Lower leg skin (tissue), 3 donors: ENCODE measurements around the gene UBALD1.

Experiments
- POLR2A ChIP-seq, 2 donors: fragments of 450-650 bp; IDR thresholded peaks; one replicate each; pipeline ENCODE4 v1.6.1; 2016 to 2017; ENCODE audit warnings: antibody characterized with exemption in 2 of 2, mild to moderate bottlenecking in 1 of 2, moderate library complexity in 1 of 2
- TF ChIP-seq, protein P1 (sequence below), 3 donors: fragments of 450-650 bp; IDR thresholded peaks; one replicate each; pipeline ENCODE4 v1.5.1; 2016; ENCODE audit warnings: antibody characterized with exemption in 3 of 3, mild to moderate bottlenecking in 3 of 3, moderate library complexity in 2 of 3

DNA sequence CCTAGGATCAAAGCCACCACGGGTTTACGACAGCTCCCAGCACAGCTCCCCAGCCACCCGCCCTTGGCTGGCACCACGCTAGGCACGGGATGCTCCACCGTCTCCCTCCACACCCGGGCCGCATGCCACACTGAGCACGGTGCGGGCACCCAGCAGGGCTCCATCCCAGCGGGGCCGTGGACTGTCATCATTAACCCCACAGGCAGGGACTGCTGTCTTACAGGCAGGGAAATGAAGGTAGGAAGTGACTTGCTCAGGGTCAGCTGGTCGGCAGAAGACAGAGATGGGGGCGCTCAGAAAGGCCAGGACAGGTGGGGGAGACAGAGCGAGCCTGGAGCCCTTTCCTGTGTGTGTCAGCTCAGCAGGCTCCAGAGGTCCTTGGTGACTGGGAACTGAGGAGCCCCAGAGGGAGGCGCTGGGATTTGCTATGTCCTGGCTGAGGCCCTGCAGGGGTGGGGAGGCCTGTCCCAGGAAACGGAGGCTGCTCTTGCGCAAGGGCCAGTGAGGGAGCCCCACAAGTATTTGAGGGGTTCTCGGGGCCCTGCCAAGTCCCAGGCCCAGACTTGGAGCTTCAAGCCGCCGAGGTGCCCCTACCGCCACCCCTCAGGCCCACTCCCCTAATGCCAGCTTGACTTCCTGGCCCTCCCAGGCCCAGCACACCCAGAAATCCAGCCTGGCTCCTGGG is 3.2 kb downstream of the UBALD1 start:
- TF ChIP-seq, protein P1, sequence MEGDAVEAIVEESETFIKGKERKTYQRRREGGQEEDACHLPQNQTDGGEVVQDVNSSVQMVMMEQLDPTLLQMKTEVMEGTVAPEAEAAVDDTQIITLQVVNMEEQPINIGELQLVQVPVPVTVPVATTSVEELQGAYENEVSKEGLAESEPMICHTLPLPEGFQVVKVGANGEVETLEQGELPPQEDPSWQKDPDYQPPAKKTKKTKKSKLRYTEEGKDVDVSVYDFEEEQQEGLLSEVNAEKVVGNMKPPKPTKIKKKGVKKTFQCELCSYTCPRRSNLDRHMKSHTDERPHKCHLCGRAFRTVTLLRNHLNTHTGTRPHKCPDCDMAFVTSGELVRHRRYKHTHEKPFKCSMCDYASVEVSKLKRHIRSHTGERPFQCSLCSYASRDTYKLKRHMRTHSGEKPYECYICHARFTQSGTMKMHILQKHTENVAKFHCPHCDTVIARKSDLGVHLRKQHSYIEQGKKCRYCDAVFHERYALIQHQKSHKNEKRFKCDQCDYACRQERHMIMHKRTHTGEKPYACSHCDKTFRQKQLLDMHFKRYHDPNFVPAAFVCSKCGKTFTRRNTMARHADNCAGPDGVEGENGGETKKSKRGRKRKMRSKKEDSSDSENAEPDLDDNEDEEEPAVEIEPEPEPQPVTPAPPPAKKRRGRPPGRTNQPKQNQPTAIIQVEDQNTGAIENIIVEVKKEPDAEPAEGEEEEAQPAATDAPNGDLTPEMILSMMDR (IDR thresholded peaks at IDR 0.05): no peak
- no peak for TF ChIP-seq POLR2A (IDR thresholded peaks at IDR 0.05)
